GM12878 (cell line): ENCODE results near the gene RBM10.

Source experiments
- ATF2 ChIP-seq: IDR thresholded peaks from 2 replicates; pipeline ENCODE4 v1.6.1; 2012; ENCODE audit warnings: low read length, inconsistent platforms
- CREB1 ChIP-seq: IDR thresholded peaks from 2 replicates; pipeline ENCODE4 v1.6.1; 2012; ENCODE audit warnings: low read depth, mild to moderate bottlenecking, inconsistent platforms
- CTCF ChIP-seq, 3 experiments: IDR thresholded peaks in 2 of 3; conservative IDR thresholded peaks in 1 of 3; 2 replicates each; pipeline ENCODE4 v1.5.1; 2011; ENCODE audit warnings: low read depth in 3 of 3, low read length in 3 of 3, mild to moderate bottlenecking in 3 of 3, control low read depth in 2 of 3, moderate library complexity in 2 of 3, inconsistent platforms in 1 of 3, mixed read lengths in 1 of 3; ENCODE audit not compliant: control insufficient read depth in 2 of 3, insufficient read depth in 1 of 3; ENCODE audit errors: extremely low read depth in 1 of 3
- KAT2A ChIP-seq: conservative IDR thresholded peaks from 2 replicates; pipeline ENCODE4 v1.6.1; 2011; ENCODE audit warnings: low read depth, low read length; ENCODE audit not compliant: control insufficient read depth
- KDM1A ChIP-seq: fragments of 200-600 bp; sonication (generic); IDR thresholded peaks from 2 replicates; pipeline ENCODE4 v1.6.1; 2016; ENCODE audit warnings: borderline replicate concordance
- POLR2AphosphoS5 ChIP-seq: IDR thresholded peaks from 2 replicates; pipeline ENCODE4 v1.6.1; 2011; ENCODE audit warnings: mild to moderate bottlenecking, low read length, inconsistent platforms
- REST ChIP-seq: IDR thresholded peaks from 2 replicates; pipeline ENCODE4 v1.6.1; 2012; ENCODE audit warnings: mild to moderate bottlenecking, low read depth, low read length
- SPI1 ChIP-seq: IDR thresholded peaks from 2 replicates; pipeline ENCODE4 v1.6.1; 2011; ENCODE audit warnings: low read depth, mild to moderate bottlenecking, low read length, moderate library complexity, borderline replicate concordance; ENCODE audit not compliant: insufficient read depth
- STAT3 ChIP-seq: IDR thresholded peaks from 2 replicates; pipeline ENCODE4 v1.6.1; 2011; ENCODE audit warnings: low read depth, low read length, improper control_type of control experiment
- ZBTB33 ChIP-seq: fragments of 450-650 bp; IDR thresholded peaks from 2 replicates; pipeline ENCODE4 v1.6.1; 2017; ENCODE audit warnings: mild to moderate bottlenecking

- TF ChIP-seq CTCF (IDR thresholded peaks at IDR 0.05 in 2 of 3, conservative IDR thresholded peaks at IDR 0.05 in 1 of 3; ENCODE audit: control insufficient read depth in 2 of 3, extremely low read depth in 1 of 3, insufficient read depth in 1 of 3, low read depth in 3 of 3, low read length in 3 of 3) (no peak), KAT2A (no peak), REST (no peak), STAT3 (no peak), SPI1 (no peak), ATF2 (no peak), KDM1A (no peak), CREB1 (no peak), POLR2AphosphoS5 (no peak), ZBTB33 (no peak)
Observed at GRCh38 chrX:47216393-47216925, 71.4 kb downstream of the RBM10 start.
